Heart right ventricle (tissue), 16 donors: ENCODE data around the gene TMEM88. TPM values are rescaled to one million over a fixed set of nuclear protein-coding genes. Genes with fewer than 3 reads are reported as not detected.
A peak's percentile ranks its signal among the peaks of the same experiment; 100 is the strongest.

Experiments
- ATAC-seq, 8 donors: fragments of 200-7000 bp; cut with Tn5 transposase; one replicate each; pipeline ENCODE4 v1.9.1; 2020; ENCODE audit warnings: mild to moderate bottlenecking in 8 of 8, moderate library complexity in 8 of 8, moderate number of reproducible peaks in 1 of 8
- DNase-seq, 2 donors: peaks; one replicate each; pipeline ENCODE4 v3.0.0-alpha.2; 2020
- H3K27ac ChIP-seq, 10 donors: fragments of 200-600 bp; sonication (generic) in 2 of 10; one replicate each; pipeline versions ENCODE4 v1.5.0 to v1.8.0; 2020 to 2022; ENCODE audit warnings: mild to moderate bottlenecking in 3 of 10
- H3K27me3 ChIP-seq, 7 donors: fragments of 200-600 bp; one replicate each; pipeline ENCODE4 v1.8.0; 2021 to 2022; ENCODE audit warnings: mild to moderate bottlenecking in 2 of 7
- H3K36me3 ChIP-seq, 9 donors: fragments of 200-600 bp; sonication (generic) in 1 of 9; one replicate each; pipeline versions ENCODE4 v1.5.0 to v1.8.0; 2020 to 2022; ENCODE audit warnings: mild to moderate bottlenecking in 2 of 9
- H3K4me1 ChIP-seq, 9 donors: fragments of 200-600 bp; sonication (generic) in 1 of 9; one replicate each; pipeline versions ENCODE4 v1.5.0 to v1.8.0; 2020 to 2022; ENCODE audit warnings: mild to moderate bottlenecking in 4 of 9
- H3K4me3 ChIP-seq, 10 donors: fragments of 200-600 bp; sonication (generic) in 2 of 10; one replicate each; pipeline versions ENCODE4 v1.5.0 to v1.8.0; 2020 to 2022; ENCODE audit warnings: mild to moderate bottlenecking in 7 of 10, moderate library complexity in 2 of 10
- H3K9me3 ChIP-seq, 11 donors: fragments of 200-600 bp in 10 of 11; sonication (generic) in 2 of 11; one replicate each; pipeline versions ENCODE4 v1.5.0 to v1.8.0; 2013 to 2022; ENCODE audit warnings: mild to moderate bottlenecking in 2 of 11, control low read depth in 1 of 11, moderate library complexity in 1 of 11
- whole genome bisulfite sequencing, 2 donors: extraction: QIAGEN DNeasy Blood & Tissue Kit; methylation state at CpG; one replicate each; pipeline ENCODE4 v1.1.7; 2013; ENCODE audit warnings: inconsistent platforms in 1 of 2; 5-methylcytosine and 5-hydroxymethylcytosine counted together
- intact Hi-C, 10 donors: fragments of 100-400 bp; cut with DNase I; formaldehyde crosslinking; loops; one replicate each; pipeline versions ENCODE4 v1.11.1 to v1.14.2; 2022
- polyA plus RNA-seq, 2 donors: library from polyadenylated mRNA; stranded (reverse); fragments of 200-250 nt; gene quantifications; one replicate each; pipeline ENCODE4 v1.2.3, GENCODE V29; 2013
- total RNA-seq, 10 donors: library from RNA; stranded (reverse); fragmentation: NEBNext Ultra II Directional in 3 of 10; extraction: Animal tissue kit (Norgen Biotek cat#: 25700) in 3 of 10; gene quantifications; one replicate each; pipeline versions ENCODE4 v1.2.1 to v1.2.4, GENCODE V29; 2021 to 2023
- TF ChIP-seq, protein P1 (sequence below), 9 donors: fragments of 200-600 bp; sonication (generic) in 2 of 9; IDR thresholded peaks; one replicate each; pipeline versions ENCODE4 v1.5.0 to v1.8.0; 2021 to 2022; ENCODE audit warnings: antibody characterized with exemption in 9 of 9, mild to moderate bottlenecking in 5 of 9, moderate library complexity in 1 of 9
- donor health status: Arrhythmogenic right ventricular cardiomyopathy.
- donor health status: ischemic (EF 13 %, LVEDD 7.1; RV severe dilation, severe dysfunction).
- donor health status: healthy with polysubstance abuse.
- donor health status: DM: no; HTN: yes; CAD: no.
- donor health status: DM: no; HTN: no; CAD: no.
- donor health status: ischemic (EF 25% LVEDD 6.9; RV normal size, moderate dysfunction).
- donor health status: ischemic (EF 25% LVEDD 5.7; RV mildly dilated, moderate dysfunction).
- donor health status: healthy.
- donor health status: DM: yes; HTN: yes; CAD: no.
- donor health status: Ischemic cardiomyopathy.
- donor health status: ischemic (EF 35%, LVEDD 5.7; RV mildly dilated, moderate dysfunction).
- donor health status: nonischemic (EF 11% LVEDD 7.7; RV severe dilation, severe dysfunction).
- donor health status: DM: yes; HTN: yes; CAD: no.
- donor health status: PGD.
- donor health status: ischemic (EF 29% LVEDD 5.4; RV normal size, mild dysfunction).
- donor health status: nonischemic (EF 23%, LVEDD 6.1; RV moderate dilation, normal function).

Gene TMEM88
- total and polyA plus RNA-seq, 12 donors, result 12.3 to 298 (median 24.8) TPM

DNA sequence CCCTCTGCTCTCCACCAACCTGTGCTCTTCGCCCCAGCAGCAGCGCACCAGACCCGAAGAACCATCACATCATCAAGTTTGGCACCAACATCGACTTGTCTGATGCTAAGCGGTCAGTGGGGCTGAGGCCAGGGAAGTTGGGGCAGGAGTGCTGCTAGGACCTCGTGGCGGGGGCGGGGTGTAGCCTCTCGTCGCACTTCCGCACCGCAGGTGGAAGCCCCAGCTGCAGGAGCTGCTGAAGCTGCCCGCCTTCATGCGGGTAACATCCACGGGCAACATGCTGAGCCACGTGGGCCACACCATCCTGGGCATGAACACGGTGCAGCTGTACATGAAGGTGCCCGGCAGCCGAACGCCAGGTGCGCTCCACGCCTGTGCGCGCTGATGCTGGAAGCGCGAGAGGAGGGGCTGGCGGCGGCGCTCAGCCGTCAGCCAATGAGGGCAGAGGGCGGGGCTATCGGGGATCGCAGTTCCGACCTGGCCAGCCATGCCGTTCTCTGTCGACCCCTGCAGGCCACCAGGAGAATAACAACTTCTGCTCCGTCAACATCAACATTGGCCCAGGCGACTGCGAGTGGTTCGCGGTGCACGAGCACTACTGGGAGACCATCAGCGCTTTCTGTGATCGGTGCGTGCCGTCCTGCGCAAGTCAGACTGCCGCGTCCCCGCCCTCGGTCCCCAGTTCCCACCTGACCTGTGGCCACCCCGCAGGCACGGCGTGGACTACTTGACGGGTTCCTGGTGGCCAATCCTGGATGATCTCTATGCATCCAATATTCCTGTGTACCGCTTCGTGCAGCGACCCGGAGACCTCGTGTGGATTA is 3.2 kb upstream of the TMEM88 start:
- Histone ChIP-seq H3K4me3 (peak overlapping the region in 5 of 10 donors; percentile 5 to 42 (median 19)), H3K9me3 (no peaks in the 10 kb centered on the region), H3K27ac (peak overlapping the region in 5 of 10 donors; percentile 4 to 49 (median 17)), H3K36me3 (peaks cover 0 to 85% (median 51%) of the 10 kb centered on the region in 9 donors), H3K27me3 (no peaks in the 10 kb centered on the region), H3K4me1 (peaks cover 3 to 49% (median 30%) of the 10 kb centered on the region in 9 donors)
- 22 to 24% methylated on average over 60 of the region's 60 CpGs for WGBS, 2 donors
- intact Hi-C loops, result loop anchor here in 6 of 10 donors (1.0 to 10.0 kb wide), 7 partner anchors 17 to 303 kb away; partner anchors contain the start of genes KDM6B (in 2 of the 6) and PER1 (in 1 of the 6)
- ATAC-seq (peak; percentile 62 to 75 (median 70)), DNase-seq (peak; percentile 91)
- TF ChIP-seq, protein P1, sequence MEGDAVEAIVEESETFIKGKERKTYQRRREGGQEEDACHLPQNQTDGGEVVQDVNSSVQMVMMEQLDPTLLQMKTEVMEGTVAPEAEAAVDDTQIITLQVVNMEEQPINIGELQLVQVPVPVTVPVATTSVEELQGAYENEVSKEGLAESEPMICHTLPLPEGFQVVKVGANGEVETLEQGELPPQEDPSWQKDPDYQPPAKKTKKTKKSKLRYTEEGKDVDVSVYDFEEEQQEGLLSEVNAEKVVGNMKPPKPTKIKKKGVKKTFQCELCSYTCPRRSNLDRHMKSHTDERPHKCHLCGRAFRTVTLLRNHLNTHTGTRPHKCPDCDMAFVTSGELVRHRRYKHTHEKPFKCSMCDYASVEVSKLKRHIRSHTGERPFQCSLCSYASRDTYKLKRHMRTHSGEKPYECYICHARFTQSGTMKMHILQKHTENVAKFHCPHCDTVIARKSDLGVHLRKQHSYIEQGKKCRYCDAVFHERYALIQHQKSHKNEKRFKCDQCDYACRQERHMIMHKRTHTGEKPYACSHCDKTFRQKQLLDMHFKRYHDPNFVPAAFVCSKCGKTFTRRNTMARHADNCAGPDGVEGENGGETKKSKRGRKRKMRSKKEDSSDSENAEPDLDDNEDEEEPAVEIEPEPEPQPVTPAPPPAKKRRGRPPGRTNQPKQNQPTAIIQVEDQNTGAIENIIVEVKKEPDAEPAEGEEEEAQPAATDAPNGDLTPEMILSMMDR (IDR thresholded peaks at IDR 0.05), result peak; percentile 96 to 99 (median 98)

DNA sequence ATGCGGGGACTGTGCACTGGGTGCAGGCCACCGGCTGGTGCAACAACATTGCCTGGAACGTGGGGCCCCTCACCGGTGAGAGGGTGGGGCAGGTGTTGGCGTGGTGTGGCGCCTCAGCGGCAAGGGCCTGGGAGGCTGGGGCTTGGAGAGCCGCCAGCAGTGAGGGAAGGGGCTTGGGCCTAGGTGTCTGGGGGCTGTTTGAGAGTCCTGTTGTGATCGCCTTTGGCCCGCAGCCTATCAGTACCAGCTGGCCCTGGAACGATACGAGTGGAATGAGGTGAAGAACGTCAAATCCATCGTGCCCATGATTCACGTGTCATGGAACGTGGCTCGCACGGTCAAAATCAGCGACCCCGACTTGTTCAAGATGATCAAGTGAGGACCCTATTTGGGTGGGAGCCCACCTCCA is 2.6 kb upstream of the TMEM88 start:
- Histone ChIP-seq H3K4me1 (peaks cover 3 to 54% (median 32%) of the 10 kb centered on the region in 9 donors), H3K36me3 (peaks cover 0 to 79% (median 47%) of the 10 kb centered on the region in 9 donors), H3K9me3 (no peaks in the 10 kb centered on the region), H3K4me3 (peak overlapping the region in 1 of 10 donors; percentile 21), H3K27me3 (no peaks in the 10 kb centered on the region), H3K27ac (peak overlapping the region in 4 of 10 donors; percentile 4 to 93 (median 16))
- TF ChIP-seq, protein P1 (IDR thresholded peaks at IDR 0.05), result no peak
- intact Hi-C loops, result loop anchor here in 4 of 10 donors (1.0 to 10.0 kb wide), 5 partner anchors 30 to 303 kb away; partner anchors contain the start of gene PER1 (in 1 of the 4)
- ATAC-seq (no peak), DNase-seq (peak in 1 of 2 donors; percentile 12)
- 57 to 66% methylated on average over 20 of the region's 20 CpGs for WGBS, 2 donors

- Histone ChIP-seq H3K27ac (peak overlapping the region in 9 of 10 donors; percentile 85 to 98 (median 93)), H3K9me3 (no peaks in the 10 kb centered on the region), H3K4me1 (peaks cover 3 to 56% (median 34%) of the 10 kb centered on the region in 9 donors), H3K4me3 (peak overlapping the region in 6 of 10 donors; percentile 11 to 72 (median 68)), H3K36me3 (peaks cover 0 to 74% (median 45%) of the 10 kb centered on the region in 9 donors), H3K27me3 (no peaks in the 10 kb centered on the region)
- TF ChIP-seq, protein P1 (IDR thresholded peaks at IDR 0.05), result no peak
- no peak for DNase-seq
- WGBS, 2 donors, result 74 to 81% methylated on average over 51 of the region's 51 CpGs
- intact Hi-C loops, result loop anchor here in 4 of 10 donors (1.0 to 10.0 kb wide), 5 partner anchors 31 to 302 kb away; partner anchors contain the start of gene PER1 (in 1 of the 4)
- ATAC-seq, result no peak
These were observed 1.8 kb upstream of the TMEM88 start for GRCh38 chr17:7852919-7853690.

GRCh38 chr17:7853691-7854038 is 1.2 kb upstream of the TMEM88 start:
- no peaks in the 10 kb centered on the region for H3K9me3 ChIP-seq
- H3K27me3 ChIP-seq, result no peaks in the 10 kb centered on the region
- peak overlapping the region in 9 of 10 donors; percentile 85 to 98 (median 93) for H3K27ac ChIP-seq
- peaks cover 0 to 69% (median 43%) of the 10 kb centered on the region in 9 donors for H3K36me3 ChIP-seq
- intact Hi-C loops, result loop anchor here in 4 of 10 donors (5.0 to 10.0 kb wide), 3 partner anchors 109 to 301 kb away; partner anchors contain the start of gene PER1 (in 1 of the 4)
- DNase-seq, result no peak
- ATAC-seq, result no peak
- peaks cover 3 to 62% (median 39%) of the 10 kb centered on the region in 9 donors for H3K4me1 ChIP-seq
- 72 to 77% methylated on average over 21 of the region's 21 CpGs for WGBS, 2 donors
- peak overlapping the region in 8 of 10 donors; percentile 11 to 72 (median 68) for H3K4me3 ChIP-seq
- TF ChIP-seq, protein P1 (IDR thresholded peaks at IDR 0.05), result no peak
